ENCODE measurements around the gene SP7.

The SP7 gene

GRCh38 chr12:53340398-53340797, 4.2 kb upstream of the SP7 start:
- H3K27ac ChIP-seq (ENCODE audit: poor library complexity, severe bottlenecking), result no peak overlapping the region
- no peaks in the 10 kb centered on the region for H3K4me1 ChIP-seq (ENCODE audit: insufficient read depth, poor library complexity, severe bottlenecking)
- H3K36me3 ChIP-seq (ENCODE audit: low read depth), result no peaks in the 10 kb centered on the region
- ATAC-seq (ENCODE audit: low read depth) (no peak), DNase-seq (ENCODE audit: low spot score) (no peak)
- no peak overlapping the region for H3K4me3 ChIP-seq (ENCODE audit: severe bottlenecking)
- TF ChIP-seq CTCF (IDR thresholded peaks at IDR 0.05; ENCODE audit: poor library complexity, severe bottlenecking), result no peak
- no peaks in the 10 kb centered on the region for H3K27me3 ChIP-seq (ENCODE audit: insufficient read depth, poor library complexity, severe bottlenecking)
- no peaks in the 10 kb centered on the region for H3K9me3 ChIP-seq (ENCODE audit: severe bottlenecking)

DNA sequence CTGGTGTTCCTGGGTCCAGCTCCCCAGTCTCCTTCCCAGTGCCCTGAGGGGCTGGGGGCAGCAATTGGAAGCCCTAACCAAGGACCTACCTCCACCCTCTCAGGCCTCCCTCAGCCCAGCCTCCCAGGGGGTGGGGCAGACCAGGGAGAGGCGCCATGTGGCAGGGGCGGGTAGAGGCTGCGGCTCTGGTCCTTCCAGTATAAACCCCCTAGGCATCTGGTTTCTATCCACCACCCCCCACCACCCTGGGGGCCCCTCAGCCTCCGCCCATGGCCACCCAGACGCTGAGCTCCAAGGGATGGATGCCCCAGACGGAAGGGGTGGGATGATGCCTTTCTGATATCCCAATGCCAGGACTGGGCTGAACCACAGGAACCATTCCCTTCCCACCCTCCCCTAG, 2.8 kb upstream of the SP7 start:
- TF ChIP-seq CTCF (IDR thresholded peaks at IDR 0.05; ENCODE audit: poor library complexity, severe bottlenecking), result no peak
- Histone ChIP-seq H3K36me3 (ENCODE audit: low read depth) (no peaks in the 10 kb centered on the region), H3K27ac (ENCODE audit: poor library complexity, severe bottlenecking) (no peak overlapping the region), H3K9me3 (ENCODE audit: severe bottlenecking) (no peaks in the 10 kb centered on the region), H3K4me3 (ENCODE audit: severe bottlenecking) (no peak overlapping the region), H3K27me3 (ENCODE audit: insufficient read depth, poor library complexity, severe bottlenecking) (no peaks in the 10 kb centered on the region), H3K4me1 (ENCODE audit: insufficient read depth, poor library complexity, severe bottlenecking) (no peaks in the 10 kb centered on the region)
- DNase-seq (ENCODE audit: low spot score) (no peak), ATAC-seq (ENCODE audit: low read depth) (no peak)

DNA sequence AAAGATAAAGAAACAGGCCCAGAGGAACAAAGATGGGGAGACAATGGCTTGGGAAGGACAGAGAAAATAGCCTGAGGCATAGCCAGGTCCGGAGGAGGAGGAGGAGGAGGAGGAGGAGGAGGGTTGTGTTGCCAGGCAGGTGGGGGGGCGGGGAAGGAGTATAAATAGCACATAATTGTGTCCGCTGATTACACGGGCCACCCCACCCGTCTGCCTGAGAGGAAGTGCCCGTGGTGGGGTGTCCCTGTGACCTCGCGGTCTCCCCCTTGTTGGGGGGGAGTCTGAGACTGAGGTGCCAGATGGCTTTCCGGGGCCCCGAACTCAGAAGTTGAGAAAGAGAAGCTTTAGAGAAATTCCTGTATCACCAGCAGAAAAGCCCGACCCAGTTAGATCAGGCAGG, 1.9 kb upstream of the SP7 start:
- Histone ChIP-seq H3K27me3 (ENCODE audit: insufficient read depth, poor library complexity, severe bottlenecking) (no peaks in the 10 kb centered on the region), H3K9me3 (ENCODE audit: severe bottlenecking) (no peaks in the 10 kb centered on the region), H3K36me3 (ENCODE audit: low read depth) (no peaks in the 10 kb centered on the region), H3K4me3 (ENCODE audit: severe bottlenecking) (no peak overlapping the region), H3K27ac (ENCODE audit: poor library complexity, severe bottlenecking) (no peak overlapping the region), H3K4me1 (ENCODE audit: insufficient read depth, poor library complexity, severe bottlenecking) (no peaks in the 10 kb centered on the region)
- ATAC-seq (ENCODE audit: low read depth), result no peak
- no peak for TF ChIP-seq CTCF (IDR thresholded peaks at IDR 0.05; ENCODE audit: poor library complexity, severe bottlenecking)
- no peak for DNase-seq (ENCODE audit: low spot score)

DNA sequence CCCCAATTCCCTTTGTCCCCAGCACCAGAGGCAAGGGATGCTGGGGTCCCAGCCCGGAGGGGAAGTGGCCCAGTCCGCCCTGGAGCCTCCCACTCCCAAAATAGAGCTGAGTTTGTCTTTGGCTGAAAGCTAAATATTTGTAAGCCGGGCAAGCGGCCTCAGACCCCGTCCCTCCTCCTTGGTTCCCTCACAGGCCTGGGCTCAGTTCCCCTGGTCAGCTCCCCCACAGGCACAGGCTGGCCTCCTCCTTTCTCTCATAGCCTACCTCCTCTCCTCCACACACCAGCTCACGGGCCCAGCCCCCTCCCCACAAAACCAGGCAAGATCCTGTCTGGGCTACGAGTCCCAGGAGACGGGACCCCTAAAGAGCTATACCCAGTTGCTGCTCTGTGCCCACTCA, 1.3 kb downstream of the SP7 start:
- H3K4me3 ChIP-seq (ENCODE audit: severe bottlenecking), result no peak overlapping the region
- ATAC-seq (ENCODE audit: low read depth) (no peak), DNase-seq (ENCODE audit: low spot score) (no peak)
- no peaks in the 10 kb centered on the region for H3K36me3 ChIP-seq (ENCODE audit: low read depth)
- no peak overlapping the region for H3K27ac ChIP-seq (ENCODE audit: poor library complexity, severe bottlenecking)
- no peaks in the 10 kb centered on the region for H3K9me3 ChIP-seq (ENCODE audit: severe bottlenecking)
- no peak for TF ChIP-seq CTCF (IDR thresholded peaks at IDR 0.05; ENCODE audit: poor library complexity, severe bottlenecking)
- H3K27me3 ChIP-seq (ENCODE audit: insufficient read depth, poor library complexity, severe bottlenecking), result no peaks in the 10 kb centered on the region
- no peaks in the 10 kb centered on the region for H3K4me1 ChIP-seq (ENCODE audit: insufficient read depth, poor library complexity, severe bottlenecking)

- Histone ChIP-seq H3K36me3 (ENCODE audit: low read depth) (no peaks in the 10 kb centered on the region), H3K27ac (ENCODE audit: poor library complexity, severe bottlenecking) (no peak overlapping the region), H3K4me3 (ENCODE audit: severe bottlenecking) (no peak overlapping the region), H3K9me3 (ENCODE audit: severe bottlenecking) (no peaks in the 10 kb centered on the region), H3K27me3 (ENCODE audit: insufficient read depth, poor library complexity, severe bottlenecking) (no peaks in the 10 kb centered on the region), H3K4me1 (ENCODE audit: insufficient read depth, poor library complexity, severe bottlenecking) (no peaks in the 10 kb centered on the region)
- ATAC-seq (ENCODE audit: low read depth) (no peak), DNase-seq (ENCODE audit: low spot score) (no peak)
- TF ChIP-seq CTCF (IDR thresholded peaks at IDR 0.05; ENCODE audit: poor library complexity, severe bottlenecking), result no peak
These were observed 2.3 kb downstream of the SP7 start for GRCh38 chr12:53333845-53334244.

Measured in RWPE2 (cell line).